ENCODE measurements around the gene PDXK.

PDXK gene

GRCh38 chr21:43808367-43808766 is 89.4 kb downstream of the PDXK start:
- no peak for DNase-seq

- DNase-seq, result no peak
Measured at GRCh38 chr21:43808832-43809251, 89.9 kb downstream of the PDXK start.

- no peak for DNase-seq
Measured at GRCh38 chr21:43809346-43809799, 90.4 kb downstream of the PDXK start.

- DNase-seq, result no peak
Measured at GRCh38 chr21:43809853-43810504, 91.0 kb downstream of the PDXK start.

- DNase-seq, result peak; percentile 85 to 91 (median 89)
Measured at GRCh38 chr21:43810505-43811261, 91.8 kb downstream of the PDXK start.

GRCh38 chr21:43811262-43812105 is 92.6 kb downstream of the PDXK start:
- DNase-seq, result no peak

All from activated naive CD4-positive, alpha-beta T cell (primary cell).